Tibial nerve (tissue), 4 donors: ENCODE data around the gene COL4A2.

ENCODE experiments used
- EP300 ChIP-seq, 2 donors: sonication (generic); formaldehyde crosslinking; IDR thresholded peaks; one replicate each; pipeline ENCODE4 v1.6.1; 2017; ENCODE audit warnings: antibody characterized with exemption in 2 of 2, mild to moderate bottlenecking in 1 of 2
- POLR2A ChIP-seq, 2 donors: fragments of 450-650 bp; IDR thresholded peaks; one replicate each; pipeline ENCODE4 v1.6.1; 2017; ENCODE audit warnings: antibody characterized with exemption in 2 of 2, mild to moderate bottlenecking in 2 of 2, moderate library complexity in 2 of 2
- TF ChIP-seq, protein P1 (sequence below), 5 experiments: fragments of 200-600 bp in 3 of 5; fragments of 450-650 bp in 2 of 5; sonication (generic) in 3 of 5; IDR thresholded peaks; one replicate each; pipeline ENCODE4 v1.5.1; 2016 to 2019; ENCODE audit warnings: antibody characterized with exemption in 5 of 5, mild to moderate bottlenecking in 3 of 5, moderate library complexity in 2 of 5

DNA sequence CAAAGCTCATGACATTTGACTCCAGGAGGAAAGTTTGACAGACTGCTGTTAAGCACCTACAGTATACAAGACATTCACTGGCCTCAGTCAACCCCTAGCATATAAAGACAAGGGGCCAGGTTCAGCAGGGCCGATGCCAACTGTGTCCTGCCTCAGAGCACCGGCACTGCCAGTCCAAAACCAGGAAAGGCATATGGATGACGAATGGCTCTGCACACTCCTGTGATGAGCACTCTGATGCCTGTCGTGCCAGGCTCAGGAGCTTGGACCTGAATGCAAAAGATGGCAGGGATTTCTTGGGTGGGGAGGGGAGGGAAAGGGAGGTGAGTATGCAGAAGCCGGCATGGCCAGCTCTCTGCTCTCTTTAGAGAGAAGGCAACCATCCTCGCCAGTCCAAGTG is 39.0 kb upstream of the COL4A2 start:
- no peak for TF ChIP-seq POLR2A (IDR thresholded peaks at IDR 0.05)
- TF ChIP-seq, protein P1, sequence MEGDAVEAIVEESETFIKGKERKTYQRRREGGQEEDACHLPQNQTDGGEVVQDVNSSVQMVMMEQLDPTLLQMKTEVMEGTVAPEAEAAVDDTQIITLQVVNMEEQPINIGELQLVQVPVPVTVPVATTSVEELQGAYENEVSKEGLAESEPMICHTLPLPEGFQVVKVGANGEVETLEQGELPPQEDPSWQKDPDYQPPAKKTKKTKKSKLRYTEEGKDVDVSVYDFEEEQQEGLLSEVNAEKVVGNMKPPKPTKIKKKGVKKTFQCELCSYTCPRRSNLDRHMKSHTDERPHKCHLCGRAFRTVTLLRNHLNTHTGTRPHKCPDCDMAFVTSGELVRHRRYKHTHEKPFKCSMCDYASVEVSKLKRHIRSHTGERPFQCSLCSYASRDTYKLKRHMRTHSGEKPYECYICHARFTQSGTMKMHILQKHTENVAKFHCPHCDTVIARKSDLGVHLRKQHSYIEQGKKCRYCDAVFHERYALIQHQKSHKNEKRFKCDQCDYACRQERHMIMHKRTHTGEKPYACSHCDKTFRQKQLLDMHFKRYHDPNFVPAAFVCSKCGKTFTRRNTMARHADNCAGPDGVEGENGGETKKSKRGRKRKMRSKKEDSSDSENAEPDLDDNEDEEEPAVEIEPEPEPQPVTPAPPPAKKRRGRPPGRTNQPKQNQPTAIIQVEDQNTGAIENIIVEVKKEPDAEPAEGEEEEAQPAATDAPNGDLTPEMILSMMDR (IDR thresholded peaks at IDR 0.05) = no peak
- no peak for TF ChIP-seq EP300 (IDR thresholded peaks at IDR 0.05)
